Central memory CD8-positive, alpha-beta T cell (primary cell): ENCODE data around the gene EIF6.

ENCODE experiments used
- ATAC-seq: fragments of 150-1000 bp; cut with Tn5 transposase; replicated peaks from 2 replicates; pipeline ENCODE4 v1.10.0; 2022; ENCODE audit warnings: mild to moderate bottlenecking, moderate FRiP score, moderate number of reproducible peaks; ENCODE audit not compliant: poor library complexity, severe bottlenecking; ENCODE audit errors: extremely low read depth
- DNase-seq, 2 donors: peaks; one replicate each; pipeline ENCODE4 v3.0.0; 2021; ENCODE audit warnings: low spot score in 2 of 2
- H3K27ac Mint-ChIP-seq: one replicate; pipeline ENCODE4 v1.8.0; 2022; ENCODE audit warnings: low read depth, mild to moderate bottlenecking, moderate library complexity, mixed read lengths
- H3K27me3 Mint-ChIP-seq: one replicate; pipeline ENCODE4 v1.8.0; 2022; ENCODE audit warnings: mixed read lengths
- H3K36me3 Mint-ChIP-seq: one replicate; pipeline ENCODE4 v1.8.0; 2022; ENCODE audit warnings: mild to moderate bottlenecking, moderate library complexity, mixed read lengths; ENCODE audit not compliant: insufficient read depth
- H3K4me1 Mint-ChIP-seq: one replicate; pipeline ENCODE4 v1.8.0; 2022; ENCODE audit warnings: mixed read lengths
- H3K4me3 Mint-ChIP-seq: one replicate; pipeline ENCODE4 v1.8.0; 2022; ENCODE audit warnings: mild to moderate bottlenecking, moderate library complexity, mixed read lengths
- H3K9me3 Mint-ChIP-seq: one replicate; pipeline ENCODE4 v1.8.0; 2022; ENCODE audit warnings: mixed read lengths

The EIF6 gene

DNA sequence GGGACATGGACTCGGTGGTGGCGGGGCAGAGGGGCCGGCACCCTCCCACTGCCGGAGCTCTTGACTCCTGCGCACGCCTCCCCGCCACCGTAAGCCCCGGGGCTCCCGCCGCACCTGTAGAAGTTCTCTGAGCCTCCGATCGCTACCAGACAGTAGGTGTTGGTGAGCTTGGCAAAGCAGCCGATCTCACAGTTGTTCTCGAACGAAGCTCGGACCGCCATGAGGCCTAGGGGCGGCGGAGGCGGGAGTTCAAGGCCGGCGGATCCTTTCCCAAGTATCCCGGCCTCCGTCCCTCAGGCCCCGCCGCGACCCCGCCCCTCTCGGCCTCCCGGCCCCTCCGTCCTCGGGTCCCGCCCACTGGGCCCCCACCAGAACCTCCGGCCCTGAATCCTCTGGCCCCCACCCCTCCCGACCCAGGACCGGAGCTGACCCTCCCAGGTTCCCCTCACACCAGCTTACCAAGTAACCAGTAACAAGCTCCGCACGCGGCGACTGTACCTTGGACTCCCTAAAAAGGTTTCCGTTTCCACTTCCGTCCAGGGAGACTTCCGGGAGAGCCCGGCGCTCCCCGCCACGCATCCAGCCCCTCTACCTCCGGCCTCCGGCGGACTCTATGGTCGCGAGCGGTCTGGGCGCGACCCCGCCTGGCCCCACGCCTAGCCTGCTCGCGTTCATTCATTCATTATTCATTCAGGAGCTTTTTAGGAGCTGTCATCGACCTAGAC is at the start of gene EIF6:
Gene EIF6, minus strand, starts transcription at position 506 of the 725 bp plus-strand sequence. Its CDS starts 285 bp downstream, at position 221.
- peak; percentile 73 for ATAC-seq
- Mint-ChIP-seq H3K4me1 (peaks cover 25% of the 10 kb centered on the region), H3K4me3 (peak within 1 kb of the TSS; percentile 83), H3K36me3 (peaks cover 13% of the 10 kb centered on the region), H3K27ac (peak within 1 kb of the TSS; percentile 87), H3K27me3 (no peaks in the 10 kb centered on the region), H3K9me3 (no peaks in the 10 kb centered on the region)
- DNase-seq = peak; percentile 47 to 48

DNA sequence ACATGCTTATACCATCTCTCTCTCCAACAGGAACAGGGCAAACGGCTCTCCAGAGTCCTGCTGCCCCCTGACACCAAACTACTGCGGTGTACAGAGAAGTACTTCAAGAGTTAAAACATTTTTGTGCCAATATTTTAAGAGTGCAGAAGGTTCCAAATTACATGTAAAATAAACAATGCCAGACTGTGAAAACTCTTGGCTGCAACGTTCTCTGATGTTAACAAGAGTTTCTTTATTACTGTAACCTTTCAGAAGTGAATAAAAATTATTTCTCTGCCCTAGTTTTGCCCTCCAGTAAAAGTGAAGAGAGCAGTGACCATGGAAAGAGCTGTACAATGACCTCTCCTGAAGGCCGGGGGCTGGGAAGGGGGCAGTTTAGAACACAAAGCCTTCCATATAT is 49.0 kb upstream of the EIF6 start:
- Mint-ChIP-seq H3K27me3 (no peaks in the 10 kb centered on the region), H3K36me3 (peaks cover 2% of the 10 kb centered on the region), H3K27ac (no peak overlapping the region), H3K9me3 (no peaks in the 10 kb centered on the region), H3K4me1 (no peaks in the 10 kb centered on the region), H3K4me3 (no peak overlapping the region)
- ATAC-seq (no peak), DNase-seq (no peak)

- H3K27me3 Mint-ChIP-seq = no peaks in the 10 kb centered on the region
- DNase-seq = no peak
- no peaks in the 10 kb centered on the region for H3K9me3 Mint-ChIP-seq
- H3K36me3 Mint-ChIP-seq = peaks cover 2% of the 10 kb centered on the region
- no peaks in the 10 kb centered on the region for H3K4me1 Mint-ChIP-seq
- ATAC-seq = no peak
- no peak overlapping the region for H3K4me3 Mint-ChIP-seq
- peak overlapping the region; percentile 29 for H3K27ac Mint-ChIP-seq
Observed at GRCh38 chr20:35332540-35333200, 48.1 kb upstream of the EIF6 start.

- no peak overlapping the region for H3K4me3 Mint-ChIP-seq
- ATAC-seq (no peak), DNase-seq (no peak)
- H3K9me3 Mint-ChIP-seq = no peaks in the 10 kb centered on the region
- no peaks in the 10 kb centered on the region for H3K27me3 Mint-ChIP-seq
- H3K27ac Mint-ChIP-seq = no peak overlapping the region
- H3K4me1 Mint-ChIP-seq = no peaks in the 10 kb centered on the region
- H3K36me3 Mint-ChIP-seq = peaks cover 4% of the 10 kb centered on the region
Observed at GRCh38 chr20:35329435-35330139, 45.0 kb upstream of the EIF6 start.

DNA sequence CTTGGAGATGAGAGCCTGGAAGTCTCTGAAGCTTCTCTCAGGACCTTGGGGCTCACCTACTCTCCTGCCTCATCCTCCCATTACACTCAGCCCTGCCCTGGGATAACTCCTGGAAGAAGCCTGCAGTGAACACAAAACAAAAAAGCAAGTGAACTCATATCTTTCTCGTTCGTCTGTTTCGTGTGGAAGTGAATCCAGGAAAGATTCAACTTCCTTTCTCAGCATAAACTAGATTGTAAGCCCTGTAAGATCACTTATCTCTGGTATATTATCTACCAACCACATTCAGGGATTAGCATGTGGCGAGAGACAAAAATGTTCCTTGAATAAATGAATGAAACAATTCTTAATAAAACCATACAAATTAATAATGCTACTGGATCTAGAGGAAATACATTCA is 44.1 kb upstream of the EIF6 start:
- no peak for ATAC-seq
- Mint-ChIP-seq H3K4me1 (no peaks in the 10 kb centered on the region), H3K27me3 (no peaks in the 10 kb centered on the region), H3K9me3 (no peaks in the 10 kb centered on the region), H3K36me3 (peaks cover 4% of the 10 kb centered on the region), H3K27ac (no peak overlapping the region), H3K4me3 (no peak overlapping the region)
- DNase-seq = no peak

GRCh38 chr20:35328095-35328685 is 43.6 kb upstream of the EIF6 start:
- Mint-ChIP-seq H3K9me3 (no peaks in the 10 kb centered on the region), H3K4me1 (peaks cover 5% of the 10 kb centered on the region)
- ATAC-seq = no peak

DNA sequence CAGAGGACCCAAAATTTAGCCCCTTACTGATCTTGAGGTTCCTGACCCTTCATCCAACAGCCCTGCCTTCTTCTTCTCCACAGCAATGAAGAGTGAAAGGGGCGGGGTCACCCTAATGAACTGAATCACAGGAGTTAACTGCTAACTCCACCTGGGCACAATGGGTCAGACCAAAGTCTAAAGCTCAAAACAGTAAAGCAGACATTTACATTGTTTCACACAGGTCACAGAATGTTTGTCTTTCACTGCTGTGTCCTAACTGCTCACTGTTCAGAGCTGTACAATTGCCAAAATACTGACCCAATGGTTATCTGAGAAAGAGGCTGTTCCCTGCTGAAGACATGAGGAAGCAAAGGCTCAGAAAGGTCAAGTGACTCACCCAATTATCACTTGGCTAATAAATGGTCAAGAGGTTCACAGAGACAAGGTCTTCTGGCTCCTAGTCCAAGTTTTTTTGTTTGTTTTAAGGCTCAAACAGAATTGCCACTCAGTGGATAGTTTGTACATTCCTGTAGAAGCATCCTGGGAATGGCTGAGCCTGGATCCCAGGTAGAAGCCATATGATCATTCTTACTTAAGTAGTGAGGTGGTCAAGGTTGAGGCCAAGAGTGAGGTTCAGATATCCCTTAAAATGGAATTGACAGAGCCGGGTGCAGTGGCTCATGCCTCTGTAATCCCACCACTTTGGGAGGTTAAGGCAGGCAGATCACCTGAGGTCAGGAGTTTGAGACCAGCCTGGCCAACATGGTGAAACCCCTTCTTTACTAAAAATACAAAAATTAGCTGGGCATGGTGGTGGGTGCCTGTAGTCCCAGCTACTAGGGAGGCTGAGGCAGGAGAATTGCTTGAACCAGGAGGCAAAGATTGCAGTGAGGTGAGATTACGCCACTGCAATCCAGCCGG is 42.8 kb upstream of the EIF6 start:
- peaks cover 8% of the 10 kb centered on the region for H3K4me1 Mint-ChIP-seq
- DNase-seq (no peak), ATAC-seq (no peak)
- H3K27me3 Mint-ChIP-seq = no peaks in the 10 kb centered on the region
- no peak overlapping the region for H3K27ac Mint-ChIP-seq
- no peaks in the 10 kb centered on the region for H3K9me3 Mint-ChIP-seq
- H3K36me3 Mint-ChIP-seq = peaks cover 4% of the 10 kb centered on the region
- no peak overlapping the region for H3K4me3 Mint-ChIP-seq

More at GRCh38 chr20:35328095-35328685, 43.6 kb upstream of the EIF6 start:
- Mint-ChIP-seq H3K36me3 (peaks cover 4% of the 10 kb centered on the region), H3K4me3 (no peak overlapping the region), H3K27ac (no peak overlapping the region), H3K27me3 (no peaks in the 10 kb centered on the region)
- no peak for DNase-seq

GRCh38 chr20:35326740-35327073 is 42.1 kb upstream of the EIF6 start:
- no peak overlapping the region for H3K27ac Mint-ChIP-seq
- peaks cover 8% of the 10 kb centered on the region for H3K4me1 Mint-ChIP-seq
- no peaks in the 10 kb centered on the region for H3K27me3 Mint-ChIP-seq
- H3K4me3 Mint-ChIP-seq = no peak overlapping the region
- H3K36me3 Mint-ChIP-seq = peaks cover 2% of the 10 kb centered on the region
- DNase-seq (no peak), ATAC-seq (no peak)
- H3K9me3 Mint-ChIP-seq = no peaks in the 10 kb centered on the region

- no peaks in the 10 kb centered on the region for H3K9me3 Mint-ChIP-seq
- DNase-seq = no peak
- ATAC-seq = no peak
- no peak overlapping the region for H3K4me3 Mint-ChIP-seq
- H3K36me3 Mint-ChIP-seq = peaks cover 2% of the 10 kb centered on the region
- no peak overlapping the region for H3K27ac Mint-ChIP-seq
- H3K27me3 Mint-ChIP-seq = no peaks in the 10 kb centered on the region
- H3K4me1 Mint-ChIP-seq = peaks cover 8% of the 10 kb centered on the region
Observed at GRCh38 chr20:35326021-35326739, 41.6 kb upstream of the EIF6 start.

GRCh38 chr20:35325401-35325800 is 40.8 kb upstream of the EIF6 start:
- ATAC-seq (no peak), DNase-seq (no peak)
- no peak overlapping the region for H3K27ac Mint-ChIP-seq
- H3K4me3 Mint-ChIP-seq = no peak overlapping the region
- no peaks in the 10 kb centered on the region for H3K27me3 Mint-ChIP-seq
- H3K4me1 Mint-ChIP-seq = peaks cover 8% of the 10 kb centered on the region
- H3K9me3 Mint-ChIP-seq = no peaks in the 10 kb centered on the region
- H3K36me3 Mint-ChIP-seq = peaks cover 2% of the 10 kb centered on the region

GRCh38 chr20:35320396-35321126 is 36.0 kb upstream of the EIF6 start:
- Mint-ChIP-seq H3K27me3 (no peaks in the 10 kb centered on the region), H3K9me3 (no peaks in the 10 kb centered on the region), H3K27ac (no peak overlapping the region), H3K36me3 (no peaks in the 10 kb centered on the region), H3K4me1 (peaks cover 13% of the 10 kb centered on the region), H3K4me3 (no peak overlapping the region)
- ATAC-seq (no peak), DNase-seq (no peak)
